Stomach (tissue), 19 donors: ENCODE data around the gene ZNF716. TPM values are rescaled to one million over a fixed set of nuclear protein-coding genes. Genes with fewer than 3 reads are reported as not detected.
"Not testable (repeated sequence)": the region's sequence is repeated elsewhere in the genome, so short reads cannot be mapped to it uniquely, and the experiment has no call there.

Experiments
- DNase-seq, 2 donors: peaks; one replicate each; pipeline versions ENCODE4 v3.0.0 to v3.0.0-alpha.2; 2013 to 2019
- H3K27ac ChIP-seq, 5 donors: fragments of 200-600 bp in 4 of 5; sonication (generic) in 4 of 5; one replicate each; pipeline ENCODE4 v1.5.1; 2013 to 2019; ENCODE audit warnings: mild to moderate bottlenecking in 1 of 5, moderate library complexity in 1 of 5
- H3K27me3 ChIP-seq, 3 donors: fragments of 200-600 bp; sonication (generic); one replicate each; pipeline ENCODE4 v1.5.1; 2017 to 2019; ENCODE audit warnings: mixed run types in 1 of 3
- H3K36me3 ChIP-seq, 4 donors: fragments of 200-600 bp; sonication (generic); 1 replicate in 3 of 4; 2 replicates in 1 of 4; pipeline ENCODE4 v1.5.1; 2016 to 2019
- H3K4me1 ChIP-seq, 4 donors: fragments of 200-600 bp; sonication (generic); one replicate each; pipeline ENCODE4 v1.5.1; 2016 to 2019
- H3K4me3 ChIP-seq, 4 donors: fragments of 200-600 bp; sonication (generic) in 3 of 4; one replicate each; pipeline ENCODE4 v1.5.1; 2016 to 2019; ENCODE audit warnings: mild to moderate bottlenecking in 1 of 4
- H3K9me3 ChIP-seq, 4 donors: fragments of 200-600 bp; sonication (generic); one replicate each; pipeline ENCODE4 v1.5.1; 2016 to 2019
- CTCF ChIP-seq, 7 experiments: fragments of 450-650 bp in 4 of 7; fragments of 200-600 bp in 3 of 7; sonication (generic) in 3 of 7; IDR thresholded peaks; one replicate each; pipeline ENCODE4 v1.5.1; 2016 to 2019; ENCODE audit warnings: antibody characterized with exemption in 7 of 7, control low read depth in 2 of 7, mild to moderate bottlenecking in 1 of 7
- EP300 ChIP-seq: sonication (generic); formaldehyde crosslinking; IDR thresholded peaks from one replicate; pipeline ENCODE4 v1.6.1; 2017; ENCODE audit warnings: antibody characterized with exemption
- POLR2A ChIP-seq, 4 donors: fragments of 450-650 bp; IDR thresholded peaks; one replicate each; pipeline ENCODE4 v1.6.1; 2016; ENCODE audit warnings: antibody characterized with exemption in 4 of 4, control low read depth in 2 of 4, mild to moderate bottlenecking in 1 of 4, moderate library complexity in 1 of 4
- POLR2AphosphoS5 ChIP-seq, 3 donors: sonication (generic); formaldehyde crosslinking; IDR thresholded peaks; one replicate each; pipeline ENCODE4 v1.6.1; 2016; ENCODE audit warnings: antibody characterized with exemption in 3 of 3
- WGBS, 5 donors: extraction: QIAGEN DNeasy Blood & Tissue Kit in 3 of 5; methylation state at CpG; one replicate each; pipeline versions ENCODE4 v1.1.5 to v1.1.7; 2013 to 2018; 5-methylcytosine and 5-hydroxymethylcytosine counted together
- intact Hi-C: fragments of 100-400 bp; cut with DNase I; formaldehyde crosslinking; loops from one replicate; pipeline ENCODE4 v1.15.1; 2023; ENCODE audit warnings: low total_unique reads
- long read RNA-seq, 10 donors: transcript quantifications; one replicate each; lab custom pipeline, GENCODE V29; 2026
- polyA plus RNA-seq, 3 donors: library from polyadenylated mRNA; stranded (reverse); fragments of 200-250 nt; gene quantifications; one replicate each; pipeline ENCODE4 v1.2.3, GENCODE V29; 2013
- total RNA-seq, 5 donors: library from RNA; depleted of rRNA; stranded (reverse); fragments of >200 nt; gene quantifications; one replicate each; pipeline versions ENCODE4 v1.1.0 to v1.2.3, GENCODE V29; 2014 to 2016
- donor health status: healthy with polysubstance abuse.
- donor health status: Bipolar disorder and iron deficiency.
- donor health status: healthy.

The ZNF716 gene
- total RNA-seq: under 1 TPM in 1 of 5 donors, not detected in 4; 0.18 TPM
- not detected for polyA plus RNA-seq
- long read RNA-seq, donor 1: 0 reads
- long read RNA-seq, donor 2: 0 reads
- long read RNA-seq, donor 3: 0 reads
- long read RNA-seq, donor 4: 0 reads
- long read RNA-seq, donor 5: 0 reads
- long read RNA-seq, donor 6: 0 reads
- long read RNA-seq, donor 7: 0 reads
- long read RNA-seq, donor 8: 0 reads
- long read RNA-seq, donor 9: 0 reads
- long read RNA-seq, donor 10: 0 reads

GRCh38 chr7:57449904-57450303 lies at the start of gene ZNF716:
Gene ZNF716 (plus strand): TSS chr7:57450177. CDS start chr7:57450289, 112 bp downstream.
- H3K36me3 ChIP-seq: no peaks in the 10 kb centered on the region
- intact Hi-C loops: no loop called here

GRCh38 chr7:57400531-57401155 lies 49.3 kb upstream of the ZNF716 start:
- peaks cover 4 to 92% (median 70%) of the 10 kb centered on the region in 4 donors for H3K9me3 ChIP-seq
- TF ChIP-seq POLR2A (IDR thresholded peaks at IDR 0.05): no peak
- TF ChIP-seq CTCF (IDR thresholded peaks at IDR 0.05): no peak
- no peak for TF ChIP-seq EP300
- TF ChIP-seq POLR2AphosphoS5 (IDR thresholded peaks at IDR 0.05): no peak
- no peak overlapping the region for H3K27ac ChIP-seq
- H3K4me1 ChIP-seq: no peaks in the 10 kb centered on the region
- intact Hi-C loops: no loop called here
- WGBS, 5 donors: 80 to 88% (median 85%) methylated on average over 10 of the region's 10 CpGs
- no peak overlapping the region for H3K4me3 ChIP-seq
- no peak for DNase-seq
- no peaks in the 10 kb centered on the region for H3K36me3 ChIP-seq
- H3K27me3 ChIP-seq: no peaks in the 10 kb centered on the region

More at GRCh38 chr7:57449904-57450303, at the start of gene ZNF716:
- 83 to 91% (median 85%) methylated on average over 10 of the region's 10 CpGs for WGBS, 5 donors
- no peak within 1 kb of the TSS for H3K4me3 ChIP-seq
- no peaks in the 10 kb centered on the region for H3K4me1 ChIP-seq
- no peak within 1 kb of the TSS for H3K27ac ChIP-seq
- no peak for DNase-seq
- no peaks in the 10 kb centered on the region for H3K27me3 ChIP-seq
- TF ChIP-seq POLR2A (IDR thresholded peaks at IDR 0.05) (no peak), POLR2AphosphoS5 (IDR thresholded peaks at IDR 0.05) (no peak), CTCF (IDR thresholded peaks at IDR 0.05) (no peak)
- peaks cover 0 to 84% (median 63%) of the 10 kb centered on the region in 4 donors for H3K9me3 ChIP-seq

DNA sequence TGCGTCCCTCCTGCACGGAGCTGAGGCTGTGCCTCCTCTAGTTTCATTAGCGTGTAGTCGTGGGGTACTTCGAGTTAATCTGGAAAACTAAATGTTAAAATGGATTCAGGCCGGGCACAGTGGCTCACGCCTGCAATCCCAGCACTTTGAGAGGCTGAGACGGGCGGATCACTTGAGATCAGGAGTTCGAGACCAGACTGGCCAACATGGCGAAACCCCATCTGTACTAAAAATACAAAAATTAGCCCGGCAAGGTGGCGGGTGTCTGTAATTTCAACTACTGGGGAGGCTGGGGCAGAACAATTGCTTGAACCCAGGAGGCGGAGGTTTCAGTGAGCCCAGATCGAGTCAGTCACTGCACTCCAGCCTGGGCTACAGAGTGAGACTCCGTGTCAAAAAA lies 46.9 kb upstream of the ZNF716 start:
- DNase-seq, intact Hi-C loops, H3K27me3 ChIP-seq, H3K4me3 ChIP-seq, H3K27ac ChIP-seq, H3K4me1 ChIP-seq, H3K36me3 ChIP-seq: not testable (repeated sequence)
- H3K9me3 ChIP-seq: peaks cover 4 to 87% (median 63%) of the 10 kb centered on the region in 4 donors
- 80 to 88% (median 83%) methylated on average over 16 of the region's 16 CpGs for WGBS, 5 donors

GRCh38 chr7:57403601-57404342 lies 46.2 kb upstream of the ZNF716 start:
- H3K4me3 ChIP-seq: peak overlapping the region in 2 of 4 donors; percentile 15 to 27
- no peak overlapping the region for H3K27ac ChIP-seq
- DNase-seq: no peak

More at GRCh38 chr7:57403601-57404342, 46.2 kb upstream of the ZNF716 start:
- Histone ChIP-seq H3K27me3 (no peaks in the 10 kb centered on the region), H3K9me3 (peaks cover 4 to 79% (median 55%) of the 10 kb centered on the region in 4 donors), H3K36me3 (no peaks in the 10 kb centered on the region), H3K4me1 (no peaks in the 10 kb centered on the region)
- TF ChIP-seq CTCF (IDR thresholded peaks at IDR 0.05) (no peak), POLR2A (IDR thresholded peaks at IDR 0.05) (no peak), POLR2AphosphoS5 (IDR thresholded peaks at IDR 0.05) (no peak)
- WGBS, 5 donors: 34 to 46% (median 37%) methylated on average over 32 to 36 of the region's 36 CpGs
- intact Hi-C loops: no loop called here
